Measurements from ENCODE around the gene ARMCX1. TPM values are rescaled to one million over a fixed set of nuclear protein-coding genes. Genes with fewer than 3 reads are reported as not detected.

Gene ARMCX1
- total RNA-seq, 4 donors from 2014 or later = 9.0 to 19.4 (median 12.1) TPM

DNA sequence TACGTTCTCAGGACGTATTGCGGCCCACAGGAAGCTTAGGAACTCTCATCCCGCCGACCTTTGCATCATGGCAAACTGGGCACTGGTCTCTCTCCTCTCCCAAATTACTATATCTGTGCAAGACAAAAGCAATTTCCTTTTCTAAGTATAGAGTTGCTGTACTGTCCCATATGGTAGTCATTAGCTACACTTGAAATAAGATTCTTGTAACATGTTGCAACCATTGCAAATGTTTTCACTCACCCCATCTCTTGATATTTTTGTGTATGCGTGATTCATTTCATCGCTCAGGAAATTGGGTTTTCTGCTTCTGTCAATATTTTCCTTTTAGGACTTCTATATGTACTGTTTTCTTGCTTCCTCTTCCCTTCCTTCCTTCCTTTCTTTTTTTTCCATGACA, 51.7 kb downstream of the ARMCX1 start:
- Histone ChIP-seq H3K9me3 (no peaks in the 10 kb centered on the region), H3K27ac (no peak overlapping the region), H3K27me3 (no peaks in the 10 kb centered on the region), H3K4me1 (no peaks in the 10 kb centered on the region), H3K36me3 (no peaks in the 10 kb centered on the region), H3K4me3 (no peak overlapping the region)
- DNase-seq (ENCODE audit: low spot score in 2 of 2) = no peak
- TF ChIP-seq, protein P1, sequence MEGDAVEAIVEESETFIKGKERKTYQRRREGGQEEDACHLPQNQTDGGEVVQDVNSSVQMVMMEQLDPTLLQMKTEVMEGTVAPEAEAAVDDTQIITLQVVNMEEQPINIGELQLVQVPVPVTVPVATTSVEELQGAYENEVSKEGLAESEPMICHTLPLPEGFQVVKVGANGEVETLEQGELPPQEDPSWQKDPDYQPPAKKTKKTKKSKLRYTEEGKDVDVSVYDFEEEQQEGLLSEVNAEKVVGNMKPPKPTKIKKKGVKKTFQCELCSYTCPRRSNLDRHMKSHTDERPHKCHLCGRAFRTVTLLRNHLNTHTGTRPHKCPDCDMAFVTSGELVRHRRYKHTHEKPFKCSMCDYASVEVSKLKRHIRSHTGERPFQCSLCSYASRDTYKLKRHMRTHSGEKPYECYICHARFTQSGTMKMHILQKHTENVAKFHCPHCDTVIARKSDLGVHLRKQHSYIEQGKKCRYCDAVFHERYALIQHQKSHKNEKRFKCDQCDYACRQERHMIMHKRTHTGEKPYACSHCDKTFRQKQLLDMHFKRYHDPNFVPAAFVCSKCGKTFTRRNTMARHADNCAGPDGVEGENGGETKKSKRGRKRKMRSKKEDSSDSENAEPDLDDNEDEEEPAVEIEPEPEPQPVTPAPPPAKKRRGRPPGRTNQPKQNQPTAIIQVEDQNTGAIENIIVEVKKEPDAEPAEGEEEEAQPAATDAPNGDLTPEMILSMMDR (IDR thresholded peaks at IDR 0.05) = no peak
- no peak for TF ChIP-seq EP300 (IDR thresholded peaks at IDR 0.05)
- 68% methylated on average over 4 of the region's 7 CpGs for WGBS

Other genes starting within 250 kb of the ARMCX1 start
- 1 to 10 TPM; 7.9 to 9.0 (median 8.4) TPM for gene TIMM8A, start 201.8 kb upstream of the ARMCX1 start, total RNA-seq
- gene BTK, start 164.4 kb upstream of the ARMCX1 start, total RNA-seq = 1 to 10 TPM; 1.4 to 6.8 (median 1.9) TPM
- gene RPL36A, start 159.5 kb upstream of the ARMCX1 start, total RNA-seq = 1,000 to 10,000 TPM; 1,064 to 2,433 (median 2,004) TPM
- 10 to 100 TPM; 13.8 to 19.1 (median 16.9) TPM for gene GLA, start 142.6 kb upstream of the ARMCX1 start, total RNA-seq
- 10 to 100 TPM; 37.3 to 60.6 (median 38.5) TPM for gene HNRNPH2, start 142.3 kb upstream of the ARMCX1 start, total RNA-seq
- gene ARMCX4, start 65.1 kb upstream of the ARMCX1 start, total RNA-seq = 10 to 100 TPM in 2 of 4 donors, 1 to 10 TPM in 2; 2.4 to 19.6 (median 8.1) TPM
- 10 to 100 TPM; 11.0 to 23.3 (median 12.8) TPM for gene ARMCX6, start 67.5 kb downstream of the ARMCX1 start, total RNA-seq
- 10 to 100 TPM in 3 of 4 donors, 1 to 10 TPM in 1; 8.4 to 23.3 (median 13.1) TPM for gene ARMCX3, start 72.6 kb downstream of the ARMCX1 start, total RNA-seq
- gene ARMCX2, start 109.3 kb downstream of the ARMCX1 start, total RNA-seq = 10 to 100 TPM in 2 of 4 donors, 1 to 10 TPM in 2; 5.7 to 12.1 (median 8.8) TPM